GM18868 (cell line): ENCODE measurements around the gene AP1M1.
"Not testable (repeated sequence)": the region's sequence is repeated elsewhere in the genome, so short reads cannot be mapped to it uniquely, and the experiment has no call there.

Experiments
- ATAC-seq: cut with Tn5 transposase; IDR thresholded peaks from one replicate; pipeline ENCODE4 v1.9.1; 2021; ENCODE audit warnings: mild to moderate bottlenecking, moderate library complexity; ENCODE audit not compliant: unreplicated experiment

The AP1M1 gene

DNA sequence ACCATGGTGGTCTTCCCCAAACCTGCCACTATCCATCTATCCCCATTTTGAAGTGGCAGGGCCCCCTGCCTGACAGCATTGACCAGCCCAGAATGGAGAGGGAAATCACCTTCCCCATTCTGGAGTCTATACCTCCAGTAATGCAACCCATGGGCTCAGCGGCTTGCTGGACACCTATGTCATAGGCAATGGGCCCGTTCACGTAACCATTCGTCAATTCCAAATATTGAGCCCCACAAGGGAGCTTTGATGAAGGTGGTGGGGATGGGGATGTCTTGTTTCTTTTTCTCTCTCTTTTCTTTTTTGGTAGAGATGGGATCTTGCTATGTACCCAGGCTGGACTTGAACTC, 63.1 kb downstream of the AP1M1 start:
- no peak for ATAC-seq

DNA sequence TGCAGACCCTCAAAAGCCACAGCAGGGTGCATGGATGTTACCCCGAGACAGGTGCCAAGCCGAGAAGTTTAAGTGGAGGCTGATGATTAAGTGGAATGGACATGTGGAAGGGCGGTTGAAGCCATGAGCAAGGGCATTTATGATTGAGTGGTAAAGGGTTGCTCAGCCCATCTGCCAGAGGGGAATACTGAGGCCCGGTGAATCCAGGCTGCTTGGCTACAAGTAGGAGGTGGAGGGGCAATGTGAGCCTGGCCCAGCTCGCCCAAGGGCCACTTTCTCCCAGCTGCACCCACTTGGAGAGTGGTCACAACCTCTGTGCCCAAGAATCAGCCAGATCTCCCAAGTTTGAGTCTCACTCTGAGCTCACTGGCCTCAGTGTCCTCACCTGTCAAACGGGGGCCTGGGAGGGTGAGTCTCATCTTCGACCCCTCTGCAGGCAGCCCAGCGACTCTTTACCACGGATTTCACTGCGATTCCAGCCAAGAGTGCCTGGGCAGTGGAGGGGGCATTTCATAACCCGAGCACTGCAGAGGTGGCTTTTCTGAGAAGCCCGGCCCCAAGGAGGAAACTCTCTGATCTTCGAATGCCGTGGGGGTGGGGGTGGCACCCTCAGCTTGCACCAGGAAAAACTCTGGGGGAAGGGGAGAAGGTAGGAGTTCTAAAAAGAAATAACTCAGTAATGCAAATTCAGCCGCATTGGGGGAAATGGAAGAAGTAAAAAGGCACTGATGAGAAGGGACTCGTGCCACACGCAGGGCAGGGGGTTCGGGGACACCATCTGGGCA, 64.1 kb downstream of the AP1M1 start:
- ATAC-seq = no peak

DNA sequence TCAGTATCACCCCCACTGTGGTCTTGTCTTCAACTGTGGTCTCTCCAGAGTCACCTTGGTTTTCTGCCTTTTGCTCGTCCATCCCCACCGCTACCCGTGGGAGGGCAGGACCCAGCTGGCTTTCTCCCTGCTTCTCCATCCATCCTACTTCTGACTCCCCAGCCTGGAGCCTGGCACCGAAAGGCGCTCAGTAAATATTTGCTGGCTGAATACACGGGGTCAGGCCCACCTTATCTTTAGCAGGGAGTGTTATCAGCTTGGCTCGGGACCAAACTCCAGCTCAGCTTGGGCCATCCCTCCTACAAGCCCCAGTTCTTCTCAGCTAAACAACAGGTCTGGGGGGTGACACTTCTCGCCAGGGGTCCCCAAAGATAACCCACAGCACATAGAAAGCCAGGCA, 64.9 kb downstream of the AP1M1 start:
- ATAC-seq = no peak

DNA sequence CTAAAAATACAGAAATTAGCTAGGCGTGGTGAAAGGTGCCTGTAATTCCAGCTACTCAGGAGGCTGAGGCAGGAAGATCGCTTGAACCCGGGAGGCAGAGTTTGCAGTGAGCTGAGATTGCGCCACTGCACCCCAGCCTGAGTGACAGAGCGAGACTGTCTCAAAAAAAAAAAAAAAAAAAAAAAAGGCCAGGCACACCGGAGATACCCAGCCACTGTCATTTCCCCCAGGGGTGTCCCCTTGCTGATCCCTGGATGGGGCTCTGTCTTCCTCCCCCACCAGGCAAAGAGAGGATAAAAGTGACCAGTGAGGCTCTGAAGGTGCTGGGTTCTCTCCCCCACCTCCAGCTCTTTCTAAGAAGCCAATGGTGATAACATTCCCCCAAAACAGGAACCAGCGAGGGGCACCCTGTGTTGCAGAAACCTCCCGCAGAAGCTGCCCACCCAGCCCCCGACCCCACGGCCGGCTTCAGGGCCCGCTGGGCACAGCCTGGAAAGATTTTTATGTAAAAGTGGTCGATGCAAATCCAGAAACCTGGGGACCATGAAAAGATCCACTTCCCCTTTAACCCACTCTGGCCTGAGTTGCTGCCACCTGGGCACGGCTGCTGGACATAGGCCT, 65.5 kb downstream of the AP1M1 start:
- ATAC-seq = no peak

DNA sequence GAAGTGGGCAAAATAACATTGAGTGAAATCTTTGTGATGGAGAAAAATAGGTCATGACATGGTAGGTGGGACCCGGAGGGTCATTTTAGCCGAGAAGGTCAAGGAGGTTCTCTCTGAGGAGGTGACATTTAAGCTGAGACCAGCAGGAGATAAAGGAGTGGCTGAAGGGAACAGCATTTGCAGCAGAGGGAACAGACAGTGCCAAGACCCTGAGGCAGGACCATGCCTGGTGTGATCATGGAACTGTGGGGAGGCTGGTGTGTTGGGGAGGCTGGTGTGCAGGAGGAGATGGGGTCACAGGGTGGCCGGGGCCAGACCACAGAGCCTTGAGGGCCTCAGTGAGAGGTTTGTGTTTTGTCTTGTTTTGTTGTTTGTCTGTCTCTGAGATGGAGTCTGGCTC, 67.5 kb downstream of the AP1M1 start:
- ATAC-seq = no peak

DNA sequence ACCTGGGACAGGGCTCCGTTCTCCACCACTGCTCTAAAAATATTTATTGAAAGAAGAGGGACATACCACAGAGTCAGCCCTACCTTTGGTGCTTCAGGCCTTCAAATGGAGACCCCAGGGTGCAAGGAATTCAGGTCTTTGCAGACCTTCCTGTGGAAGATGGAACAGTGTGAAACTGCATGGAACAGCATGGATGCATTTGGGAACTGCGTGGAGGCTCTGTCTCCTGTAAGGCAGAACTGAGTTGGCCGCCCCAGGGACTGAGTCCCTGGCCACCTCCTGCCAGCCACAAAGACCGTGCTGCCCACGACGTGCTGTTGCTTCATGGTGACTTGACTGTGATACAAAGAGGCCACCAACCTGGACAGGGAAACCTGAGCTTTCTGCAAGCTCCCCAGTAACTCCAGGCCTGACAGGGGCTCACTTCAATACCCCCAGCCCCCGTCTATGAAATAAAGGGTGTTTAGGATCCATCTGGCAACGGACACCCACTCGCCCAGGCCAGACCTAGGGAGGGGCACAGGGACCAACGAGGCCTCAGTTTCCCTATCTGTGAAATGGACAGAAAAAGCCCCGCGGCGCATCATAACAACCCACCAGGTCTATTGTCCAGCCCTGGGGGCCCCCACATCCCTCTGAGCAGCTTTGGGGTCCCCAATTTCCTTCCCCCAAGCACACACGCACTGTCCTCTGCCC, 68.3 kb downstream of the AP1M1 start:
- ATAC-seq = no peak

DNA sequence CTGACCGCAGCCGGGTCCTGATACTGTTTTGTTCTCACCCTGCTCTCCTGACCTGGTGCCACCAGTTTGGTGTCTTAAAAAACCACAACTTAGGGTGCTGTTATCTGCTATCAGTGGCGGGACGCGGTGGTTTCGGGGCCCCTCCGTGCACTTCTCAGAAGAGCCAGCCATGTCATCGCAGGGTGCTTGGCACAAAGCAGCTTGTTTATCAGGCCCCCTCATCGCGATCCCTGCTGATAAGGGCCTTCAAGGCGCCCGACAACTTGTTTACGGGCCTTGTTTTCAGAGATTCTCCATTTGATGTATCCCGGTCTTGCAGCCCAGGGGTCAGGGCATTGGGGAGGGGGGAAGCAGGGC, 68.9 kb downstream of the AP1M1 start:
- no peak for ATAC-seq

DNA sequence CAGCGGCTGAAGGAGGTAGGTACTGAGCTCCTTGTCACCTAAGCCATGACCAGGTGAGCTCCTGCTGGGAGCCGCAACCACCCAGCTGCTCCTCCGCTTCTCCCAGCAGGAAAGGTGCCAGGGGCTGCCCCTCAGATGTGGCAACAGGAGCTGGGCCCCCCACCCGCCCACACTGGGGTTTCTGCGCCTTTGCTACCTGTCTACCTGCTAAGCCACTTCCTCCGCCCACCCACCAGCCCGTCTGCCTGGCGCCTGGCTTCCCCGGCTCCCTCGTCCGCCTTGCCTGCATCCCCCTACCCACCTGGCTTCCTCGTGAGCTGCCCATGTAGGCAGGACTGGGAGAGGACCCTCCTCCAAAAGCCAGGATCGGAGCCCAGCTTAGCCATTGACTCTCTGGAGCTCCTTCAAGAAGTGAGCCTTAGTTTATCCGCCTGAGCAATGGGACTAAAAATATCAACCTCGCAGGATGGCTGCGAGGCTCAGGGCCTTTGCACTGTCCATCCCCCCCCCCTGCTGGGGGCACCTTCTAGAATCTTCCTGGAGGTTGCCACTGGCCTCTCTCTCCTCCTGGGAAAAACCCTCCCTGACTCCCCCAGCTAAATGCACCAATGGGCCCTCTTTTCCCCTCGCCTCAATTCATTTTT, 71.1 kb downstream of the AP1M1 start:
- no peak for ATAC-seq

DNA sequence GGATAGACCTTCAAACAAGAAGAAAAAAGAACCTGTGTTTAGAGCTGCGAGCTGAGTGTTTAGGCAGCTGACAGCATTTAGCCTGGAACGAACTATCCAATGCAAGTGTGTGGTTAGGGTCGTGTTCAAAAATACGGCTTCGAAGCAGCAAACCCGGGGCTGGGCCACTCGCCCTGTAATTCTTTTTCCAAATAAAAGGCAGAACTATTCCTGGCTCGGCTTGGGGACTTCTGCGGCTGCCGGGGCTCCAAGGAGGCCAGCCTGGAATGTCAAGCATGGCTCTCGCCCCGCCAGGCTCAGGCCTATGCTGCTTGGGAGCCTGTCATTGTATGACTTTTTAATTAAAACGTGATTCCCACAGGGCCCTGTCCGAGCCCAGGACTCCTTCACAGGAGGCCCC, 75.2 kb downstream of the AP1M1 start:
- ATAC-seq = no peak

DNA sequence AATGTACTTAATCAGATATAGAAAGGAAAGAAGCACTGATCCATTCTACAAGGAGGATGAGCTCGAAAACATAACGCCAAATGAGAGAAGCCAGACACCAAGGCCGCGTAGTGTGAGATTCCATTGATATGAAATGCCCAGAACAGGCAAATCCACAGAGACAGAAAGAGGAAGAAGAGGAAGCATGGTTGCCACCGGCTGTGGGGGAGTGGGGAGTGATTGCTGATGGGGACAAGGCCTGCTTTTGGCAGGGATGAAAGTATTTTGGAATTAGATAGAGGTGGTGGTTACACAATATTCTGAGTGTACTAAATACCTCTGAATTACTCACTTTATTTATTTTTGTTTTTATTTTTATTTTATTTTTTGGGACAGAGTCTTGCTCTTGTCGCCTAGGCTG, 76.7 kb downstream of the AP1M1 start:
- ATAC-seq = no peak

DNA sequence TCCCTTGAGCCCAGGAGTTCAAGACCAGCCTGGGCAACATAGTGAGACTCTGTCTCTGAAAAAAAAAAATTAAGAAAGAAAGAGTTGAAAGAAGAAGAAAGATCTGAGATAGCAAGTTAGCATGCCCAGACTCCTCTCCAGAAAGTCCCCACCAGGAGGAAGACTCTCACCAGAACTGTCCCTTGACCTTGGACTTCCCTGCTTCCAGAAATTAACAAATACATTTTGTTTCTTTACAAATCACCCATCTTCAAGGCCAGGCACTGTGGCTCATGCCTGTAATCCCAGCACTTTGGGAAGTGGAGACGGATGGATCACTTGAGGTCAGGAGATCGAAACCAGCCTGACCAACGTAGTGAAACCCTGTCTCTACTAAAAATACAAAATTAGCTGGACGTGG, 82.6 kb downstream of the AP1M1 start:
- no peak for ATAC-seq

DNA sequence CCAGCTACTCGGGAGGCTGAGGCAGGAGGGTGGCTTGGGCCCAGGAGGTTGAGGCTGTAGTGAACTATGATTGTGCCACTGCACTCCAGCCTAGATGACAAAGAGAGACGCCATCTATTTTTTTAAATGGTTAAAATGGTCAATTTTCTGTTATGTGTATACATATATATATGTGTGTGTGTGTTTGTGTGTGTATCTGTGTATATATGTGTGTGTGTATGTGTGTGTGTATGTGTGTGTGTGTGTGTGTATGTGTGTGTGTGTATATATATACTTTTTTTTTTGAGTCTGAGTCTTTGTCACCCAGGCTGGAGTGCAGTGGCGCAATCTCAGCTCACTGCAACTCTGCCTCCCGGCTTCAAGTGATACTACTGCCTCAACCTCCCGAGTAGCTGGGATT, 84.0 kb downstream of the AP1M1 start:
- ATAC-seq = no peak

DNA sequence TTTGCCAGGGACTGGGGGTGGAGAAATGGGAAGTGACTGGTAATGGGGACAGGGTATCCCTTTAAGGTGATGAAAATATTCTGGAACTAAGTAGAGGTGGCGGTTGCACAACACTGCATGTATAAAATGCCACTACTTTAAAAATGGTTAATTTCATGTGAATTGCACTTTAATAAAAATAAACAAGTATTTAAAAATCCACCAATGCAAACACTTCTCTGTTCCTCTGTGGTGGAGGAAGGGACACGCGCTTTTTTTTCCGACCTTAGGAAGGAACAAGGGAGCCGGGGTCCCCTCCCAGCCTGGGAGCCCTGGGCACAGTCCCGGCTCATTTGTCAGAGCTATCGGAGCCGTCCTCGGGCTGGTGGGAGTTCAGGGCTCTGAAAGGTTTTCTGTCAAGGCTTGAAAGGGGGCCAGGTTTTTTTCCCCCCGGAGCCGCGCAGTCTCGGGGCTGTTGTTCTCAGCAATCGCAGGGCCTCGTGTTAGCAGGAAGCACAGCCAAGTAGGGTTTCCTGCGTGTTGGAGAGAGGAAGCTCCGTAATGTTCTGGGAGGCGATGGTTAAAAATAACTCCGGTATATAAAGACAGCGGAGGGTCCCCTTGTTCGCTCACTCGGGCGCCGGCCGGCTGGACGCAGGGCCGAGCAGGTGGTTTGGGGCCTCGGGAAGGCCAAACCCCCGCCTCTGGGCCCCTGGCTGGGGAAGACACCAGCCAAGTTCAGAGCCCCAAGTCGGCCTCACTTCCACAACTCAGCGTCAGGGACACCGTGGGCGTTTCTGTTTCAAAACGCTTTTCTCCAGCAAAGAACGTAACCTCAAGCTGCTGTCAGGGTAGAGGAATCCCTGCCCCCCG, 85.7 kb downstream of the AP1M1 start:
- ATAC-seq = no peak

DNA sequence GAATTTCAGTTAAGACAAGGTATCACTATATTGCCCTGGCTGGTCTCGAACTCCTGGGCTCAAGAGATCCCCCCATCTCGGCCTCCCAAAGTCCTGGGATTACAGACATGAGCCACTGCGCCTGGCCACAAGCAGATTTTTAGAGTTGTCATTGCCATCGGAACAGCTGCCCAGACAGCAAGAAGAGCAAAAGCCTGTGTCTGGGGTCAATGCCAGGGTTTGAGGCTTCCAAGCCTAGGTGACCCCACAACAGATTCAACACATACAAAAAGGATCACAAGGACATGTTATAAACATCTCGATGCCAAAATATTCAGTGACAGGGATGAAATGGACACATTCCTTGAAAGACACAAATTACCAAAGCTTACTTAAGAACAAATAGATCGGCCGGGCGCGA, 86.8 kb downstream of the AP1M1 start:
- ATAC-seq = no peak

DNA sequence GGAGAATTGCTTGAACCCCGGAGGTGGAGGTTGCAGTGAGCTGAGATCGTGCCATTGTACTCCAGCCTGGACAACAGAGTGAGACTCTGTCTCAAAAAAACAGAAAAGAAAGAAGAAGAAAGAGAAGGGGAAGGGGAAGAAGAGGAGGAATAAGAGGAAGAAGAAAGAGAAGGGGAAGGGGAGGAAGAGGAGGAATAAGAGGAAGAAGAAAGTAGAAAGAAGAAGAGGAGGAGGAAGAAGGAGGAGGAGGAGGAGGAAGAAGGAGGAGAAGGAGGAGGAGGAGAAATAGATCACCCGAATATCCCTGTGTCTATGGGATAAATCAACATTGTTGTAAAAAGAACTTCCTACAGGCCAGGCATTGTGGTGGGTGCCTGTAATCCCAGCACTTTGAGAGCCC, 87.4 kb downstream of the AP1M1 start:
- ATAC-seq = not testable (repeated sequence)

DNA sequence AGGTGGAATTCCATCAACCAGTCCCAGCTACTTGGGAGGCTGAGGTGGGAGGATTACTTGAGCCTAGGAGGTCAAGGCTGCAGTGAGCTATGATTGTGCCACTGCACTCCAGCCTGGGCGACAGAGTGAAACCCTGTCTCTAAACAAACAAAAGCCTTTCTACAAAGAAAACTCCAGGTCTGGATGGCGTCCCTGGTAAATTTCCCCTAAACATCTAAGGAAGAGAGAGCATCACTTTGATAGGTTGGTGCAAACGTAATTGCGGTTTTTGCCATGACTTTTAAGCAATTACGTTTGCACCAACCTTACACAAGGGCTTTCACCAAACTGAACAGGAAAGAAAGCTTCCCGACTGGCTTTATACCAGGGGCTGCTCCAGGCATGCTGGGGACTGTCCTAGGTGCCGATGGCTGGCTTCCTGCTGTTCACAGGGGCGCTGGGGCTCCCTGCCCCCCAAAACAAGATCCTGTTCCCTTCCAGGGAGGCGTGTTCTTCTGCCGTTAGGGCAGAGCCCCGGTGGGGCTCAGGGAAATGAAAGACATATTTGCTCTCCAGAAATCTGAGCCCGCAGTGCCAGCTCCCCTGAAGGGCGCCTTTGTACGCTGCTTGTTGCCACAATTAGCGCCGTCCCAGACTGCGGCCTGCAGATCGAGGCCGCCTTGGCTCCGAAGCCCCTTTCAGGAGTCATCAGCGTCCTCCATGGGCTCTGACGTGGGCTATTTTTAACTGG, 88.2 kb downstream of the AP1M1 start:
- no peak for ATAC-seq

DNA sequence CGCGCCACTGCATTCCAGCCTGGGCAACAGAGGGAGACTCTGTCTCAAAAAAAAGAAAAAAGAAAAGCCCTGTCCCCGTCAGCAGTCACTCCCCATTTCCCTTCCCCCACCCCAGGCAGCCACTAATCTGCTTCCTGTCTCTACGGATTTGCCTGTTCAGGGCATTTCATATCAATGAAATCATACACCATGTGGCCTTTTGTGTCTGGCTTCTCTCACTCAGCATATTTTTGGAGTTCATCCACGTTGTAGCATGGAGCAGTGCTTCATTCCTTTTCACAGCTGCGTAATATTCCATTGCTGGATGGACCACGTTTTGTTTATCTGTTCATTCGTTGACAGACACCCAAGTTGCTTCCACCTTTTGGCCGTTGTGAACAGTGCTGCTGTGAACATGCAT, 90.8 kb downstream of the AP1M1 start:
- no peak for ATAC-seq

DNA sequence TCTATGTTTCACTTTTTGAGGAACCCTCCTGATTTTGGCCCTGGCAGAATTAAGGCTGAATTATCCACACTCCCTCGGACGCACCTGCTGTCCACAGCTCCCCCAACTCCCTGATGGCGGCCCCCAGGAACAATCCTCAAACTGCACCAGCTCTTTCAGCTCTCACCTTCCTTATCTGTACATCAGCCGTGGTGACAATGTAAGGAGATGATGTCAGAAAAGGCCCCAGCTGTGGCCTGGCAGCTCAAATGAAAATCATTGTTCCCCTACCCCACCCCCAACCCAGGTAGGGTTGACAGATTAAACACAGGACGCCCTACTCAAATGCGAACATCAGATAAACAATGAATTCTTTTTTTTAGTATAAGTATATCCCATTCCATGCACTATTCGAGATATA, 91.9 kb downstream of the AP1M1 start:
- no peak for ATAC-seq

DNA sequence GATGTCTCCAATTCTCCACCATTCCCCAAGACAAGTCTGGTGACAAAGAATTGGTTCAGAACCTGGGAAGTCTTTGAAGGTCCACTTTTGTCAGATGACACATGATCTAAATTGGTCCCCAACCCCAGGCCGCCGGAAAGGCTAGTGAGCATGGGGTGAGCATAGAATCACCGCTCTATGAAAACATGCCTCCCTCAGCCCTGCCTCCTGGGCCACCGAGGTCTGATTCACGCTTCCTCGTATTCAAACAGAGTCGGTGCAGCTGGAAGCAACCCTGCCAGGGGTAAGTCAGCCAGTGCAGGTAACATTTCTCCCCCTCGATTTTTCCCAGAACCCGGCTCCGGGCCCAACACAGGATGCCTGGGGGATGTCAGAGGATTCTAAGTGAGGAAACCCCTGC, 93.0 kb downstream of the AP1M1 start:
- ATAC-seq = no peak
